ENCODE results near the gene ATXN7L1. TPM values are rescaled to one million over a fixed set of nuclear protein-coding genes. Genes with fewer than 3 reads are reported as not detected.

The ATXN7L1 gene
- total RNA-seq, 4 donors from 2014 or later, result 12.3 to 28.8 (median 21.0) TPM

GRCh38 chr7:105611856-105612775 lies 264.3 kb downstream of the ATXN7L1 start:
- no peaks in the 10 kb centered on the region for H3K9me3 ChIP-seq
- peaks cover 0 to 9% (median 4%) of the 10 kb centered on the region in 4 donors for H3K36me3 ChIP-seq
- no peak for TF ChIP-seq POLR2AphosphoS5 (IDR thresholded peaks at IDR 0.05)
- no peak for TF ChIP-seq EP300 (IDR thresholded peaks at IDR 0.05; ENCODE audit: low read depth)
- no peak for TF ChIP-seq CTCF (IDR thresholded peaks at IDR 0.05)
- TF ChIP-seq POLR2A (IDR thresholded peaks at IDR 0.05), result no peak
- intact Hi-C loops (cut with DNase I; ENCODE audit: low total_unique reads), result no loop called here
- 91 to 92% methylated on average over 2 to 16 of the region's 16 CpGs for WGBS, 2 donors (ENCODE audit: low coverage in 1 of 2)
- no peak overlapping the region for H3K27ac ChIP-seq
- H3K4me3 ChIP-seq, result no peak overlapping the region
- DNase-seq, result no peak
- H3K4me1 ChIP-seq, result no peaks in the 10 kb centered on the region
- H3K27me3 ChIP-seq, result no peaks in the 10 kb centered on the region
- in situ Hi-C loops (cut with MboI; ENCODE audit: low pct_ligation_motif_present in 1 of 4, low pct_unique_long_range_greater_than_20kb in 1 of 4, low sequenced_read_pairs in 3 of 4), result no loop called here

GRCh38 chr7:105610165-105610930 lies 266.1 kb downstream of the ATXN7L1 start:
- in situ Hi-C loops (cut with MboI; ENCODE audit: low pct_ligation_motif_present in 1 of 4, low pct_unique_long_range_greater_than_20kb in 1 of 4, low sequenced_read_pairs in 3 of 4) (no loop called here), intact Hi-C loops (cut with DNase I; ENCODE audit: low total_unique reads) (no loop called here)
- Histone ChIP-seq H3K36me3 (peaks cover 0 to 9% (median 4%) of the 10 kb centered on the region in 4 donors), H3K4me3 (no peak overlapping the region), H3K4me1 (no peaks in the 10 kb centered on the region), H3K27ac (no peak overlapping the region), H3K9me3 (no peaks in the 10 kb centered on the region), H3K27me3 (no peaks in the 10 kb centered on the region)
- WGBS, 2 donors (ENCODE audit: low coverage in 1 of 2), result 91 to 100% methylated on average over 2 to 8 of the region's 8 CpGs
- TF ChIP-seq POLR2A (IDR thresholded peaks at IDR 0.05) (no peak), EP300 (IDR thresholded peaks at IDR 0.05; ENCODE audit: low read depth) (no peak), POLR2AphosphoS5 (IDR thresholded peaks at IDR 0.05) (no peak), CTCF (IDR thresholded peaks at IDR 0.05) (no peak)
- DNase-seq, result no peak

GRCh38 chr7:105602325-105603305 lies 273.8 kb downstream of the ATXN7L1 start:
- no peaks in the 10 kb centered on the region for H3K36me3 ChIP-seq
- DNase-seq, result no peak
- in situ Hi-C loops (cut with MboI; ENCODE audit: low pct_ligation_motif_present in 1 of 4, low pct_unique_long_range_greater_than_20kb in 1 of 4, low sequenced_read_pairs in 3 of 4), result no loop called here
- H3K9me3 ChIP-seq, result no peaks in the 10 kb centered on the region
- H3K27ac ChIP-seq, result no peak overlapping the region
- intact Hi-C loops (cut with DNase I; ENCODE audit: low total_unique reads), result no loop called here
- H3K4me3 ChIP-seq, result no peak overlapping the region
- WGBS, 2 donors (ENCODE audit: low coverage in 1 of 2), result 84 to 92% methylated on average over 8 to 19 of the region's 19 CpGs
- no peak for TF ChIP-seq POLR2A (IDR thresholded peaks at IDR 0.05)
- TF ChIP-seq CTCF (IDR thresholded peaks at IDR 0.05), result no peak
- TF ChIP-seq POLR2AphosphoS5 (IDR thresholded peaks at IDR 0.05), result no peak
- TF ChIP-seq EP300 (IDR thresholded peaks at IDR 0.05; ENCODE audit: low read depth), result no peak
- peaks cover 0 to 3% (median 0%) of the 10 kb centered on the region in 4 donors for H3K4me1 ChIP-seq
- H3K27me3 ChIP-seq, result no peaks in the 10 kb centered on the region
